K562 (cell line): ENCODE results near the gene ARPC2. TPM values are rescaled to one million over a fixed set of nuclear protein-coding genes. Genes with fewer than 3 reads are reported as not detected.
A peak's percentile ranks its signal among the peaks of the same experiment; 100 is the strongest.

Experiments
- ATAC-seq: fragments of 200-7000 bp; cut with Tn5 transposase; 3 replicates; pipeline ENCODE4 v1.9.1; 2020; ENCODE audit warnings: moderate library complexity
- BruUV-seq: library from RNA; stranded (reverse); fragments of 400-500 nt; replicated peaks from 2 replicates; lab custom pipeline; 2021; lab: Mats Ljungman, UMichigan
- CTCF ChIA-PET: fragments of 300-600 bp; formaldehyde crosslinking; extraction: SDS; loops from one replicate; lab custom pipeline; 2021; ENCODE audit warnings: low intra/inter-chr PET ratio; lab: Yijun Ruan, JAX
- POLR2A ChIA-PET: fragments of 300-600, 350-650 bp; sonication (Branson Sonifier 250); formaldehyde crosslinking; extraction: SDS; loops from one replicate; lab custom pipeline; 2021; ENCODE audit warnings: antibody characterized with exemption, inconsistent platforms; lab: Yijun Ruan, JAX
- DNase-seq, 4 experiments: peaks; one replicate each; pipeline versions ENCODE4 v3.0.0 to v3.0.0-alpha.2; 2011 to 2018; ENCODE audit warnings: low spot score in 3 of 4, mixed read lengths in 3 of 4; ENCODE audit errors: extremely low read depth in 1 of 4
- FAIRE-seq: peaks from 2 replicates; lab custom pipeline; 2011; peaks lifted over from hg19 to GRCh38; lab: Jason Lieb, UNC
- H2AFZ ChIP-seq: 2 replicates; pipeline ENCODE4 v1.6.0; 2011; ENCODE audit warnings: low read depth, low read length, control low read depth, inconsistent platforms
- H3K27ac ChIP-seq: fragments of 200-600 bp; 3 replicates; pipeline ENCODE4 v1.8.0; 2011; ENCODE audit warnings: low read depth, mild to moderate bottlenecking, control low read depth, inconsistent platforms, low read length, moderate library complexity, mixed read lengths; ENCODE audit errors: extremely low read depth
- H3K27me3 ChIP-seq, 2 experiments: fragments of 300-600 bp in 1 of 2; 2 replicates in 1 of 2; 3 replicates in 1 of 2; pipeline versions ENCODE4 v1.6.0 to v1.8.0; 2011; ENCODE audit warnings: inconsistent platforms in 2 of 2, low read length in 2 of 2, mild to moderate bottlenecking in 1 of 2, mixed read lengths in 1 of 2, moderate library complexity in 1 of 2; ENCODE audit not compliant: control insufficient read depth in 2 of 2, insufficient read depth in 2 of 2
- H3K36me3 ChIP-seq: fragments of 300-600 bp; 3 replicates; pipeline ENCODE4 v1.8.0; 2011; ENCODE audit warnings: mild to moderate bottlenecking, low read length, inconsistent platforms; ENCODE audit not compliant: control insufficient read depth, insufficient read depth
- H3K4me1 ChIP-seq, 2 experiments: fragments of 200-600 bp in 1 of 2; replicated peaks in 1 of 2; 2 replicates in 1 of 2; 3 replicates in 1 of 2; pipeline versions ENCODE4 v1.5.1 to v1.8.0; 2011; ENCODE audit warnings: inconsistent platforms in 2 of 2, low read length in 2 of 2, mild to moderate bottlenecking in 1 of 2, mixed read lengths in 1 of 2, moderate library complexity in 1 of 2; ENCODE audit not compliant: control insufficient read depth in 2 of 2, insufficient read depth in 2 of 2
- H3K4me2 ChIP-seq: 2 replicates; pipeline ENCODE4 v1.6.1; 2011; ENCODE audit warnings: low read length, control low read depth, inconsistent platforms, mixed read lengths; ENCODE audit not compliant: insufficient read depth
- H3K4me3 ChIP-seq: fragments of 200-600 bp; sonication (generic), shearing (Covaris generic); 2 replicates; pipeline ENCODE4 v1.5.1; 2016; ENCODE audit warnings: control low read depth, inconsistent platforms
- H3K79me2 ChIP-seq: fragments of 200-600 bp; 3 replicates; pipeline ENCODE4 v1.8.0; 2011; ENCODE audit warnings: low read length, inconsistent platforms; ENCODE audit not compliant: control insufficient read depth, insufficient read depth
- H3K9ac ChIP-seq, 2 experiments: 2 replicates each; pipeline versions ENCODE4 v1.6.0 to v1.6.1; 2011; ENCODE audit warnings: low read depth in 2 of 2, low read length in 2 of 2, control low read depth in 1 of 2, inconsistent platforms in 1 of 2, mild to moderate bottlenecking in 1 of 2, mixed read lengths in 1 of 2; ENCODE audit not compliant: insufficient read depth in 1 of 2
- H3K9me1 ChIP-seq: one replicate; pipeline ENCODE4 v1.6.0; 2011; ENCODE audit warnings: inconsistent platforms, mild to moderate bottlenecking, low read length, moderate library complexity; ENCODE audit not compliant: control insufficient read depth, insufficient read depth
- H3K9me3 ChIP-seq: replicated peaks from 2 replicates; pipeline ENCODE4 v1.5.1; 2011; ENCODE audit warnings: low read depth, low read length, inconsistent platforms; ENCODE audit not compliant: control insufficient read depth, insufficient read depth
- H4K20me1 ChIP-seq: replicated peaks from 2 replicates; pipeline ENCODE4 v1.6.1; 2011; ENCODE audit warnings: low read length, inconsistent platforms, mixed read lengths; ENCODE audit not compliant: control insufficient read depth, insufficient read depth
- ARID1B ChIP-seq: fragments of 450-650 bp; IDR thresholded peaks from 2 replicates; pipeline ENCODE4 v1.6.1; 2016; ENCODE audit warnings: antibody characterized with exemption, mild to moderate bottlenecking, inconsistent platforms
- CBFA2T2 ChIP-seq: fragments of 450-650 bp; conservative IDR thresholded peaks from 2 replicates; pipeline ENCODE4 v1.6.1; 2017; ENCODE audit warnings: mild to moderate bottlenecking
- E2F8 ChIP-seq: fragments of 450-650 bp; IDR thresholded peaks from 2 replicates; pipeline ENCODE4 v1.7.1; 2018; ENCODE audit warnings: mild to moderate bottlenecking, low read depth; ENCODE audit not compliant: partially characterized antibody
- GABPB2 ChIP-seq: fragments of 250-450 bp; sonication (Bioruptor Pico); conservative IDR thresholded peaks from 2 replicates; pipeline ENCODE4 v1.5.1; 2021; ENCODE audit warnings: mild to moderate bottlenecking
- GTF2F1 ChIP-seq: IDR thresholded peaks from 2 replicates; pipeline ENCODE4 v1.6.1; 2011; ENCODE audit warnings: low read depth, low read length, improper control_type of control experiment
- HDAC2 ChIP-seq: fragments of 450-650 bp; IDR thresholded peaks from 2 replicates; pipeline ENCODE4 v1.6.1; 2016; ENCODE audit warnings: mild to moderate bottlenecking
- NR0B1 ChIP-seq: fragments of 450-650 bp; IDR thresholded peaks from one replicate; pipeline ENCODE4 v1.6.1; 2018; ENCODE audit warnings: mild to moderate bottlenecking, moderate library complexity; ENCODE audit not compliant: partially characterized antibody
- RHOXF2B ChIP-seq: fragments of 250-450 bp; sonication (Bioruptor Pico); conservative IDR thresholded peaks from 2 replicates; pipeline ENCODE4 v1.5.1; 2021
- SLC30A9 ChIP-seq: fragments of 250-450 bp; sonication (Bioruptor Pico); IDR thresholded peaks from 2 replicates; pipeline ENCODE4 v1.8.0; 2022; ENCODE audit warnings: mild to moderate bottlenecking, moderate library complexity
- ZFPM2 ChIP-seq: fragments of 250-450 bp; sonication (Bioruptor Pico); IDR thresholded peaks from 2 replicates; pipeline ENCODE4 v1.5.1; 2022; ENCODE audit warnings: mild to moderate bottlenecking
- ZNF165 ChIP-seq: fragments of 250-450 bp; sonication (Bioruptor Pico); IDR thresholded peaks from 2 replicates; pipeline ENCODE4 v1.4.0; 2020; ENCODE audit warnings: borderline replicate concordance
- ZNF175 ChIP-seq: fragments of 200-800 bp; sonication (Bioruptor generic); IDR thresholded peaks from 2 replicates; pipeline ENCODE4 v1.6.1; 2016; ENCODE audit warnings: low read depth, mild to moderate bottlenecking, missing genetic modification characterization, missing compliant biosample characterization
- ZNF263 ChIP-seq: sonication (generic); formaldehyde crosslinking; IDR thresholded peaks from 2 replicates; pipeline ENCODE4 v1.8.0; 2022; ENCODE audit warnings: mild to moderate bottlenecking, missing genetic modification reagents, borderline replicate concordance
- ZNF3 ChIP-seq: fragments of 250-450 bp; sonication (Bioruptor Pico); IDR thresholded peaks from 2 replicates; pipeline ENCODE4 v1.5.0; 2021; ENCODE audit warnings: mild to moderate bottlenecking, moderate library complexity
- ZNF507 ChIP-seq: conservative IDR thresholded peaks from 2 replicates; pipeline ENCODE4 v1.6.1; 2017; ENCODE audit warnings: missing genetic modification characterization, missing compliant biosample characterization
- ZNF699 ChIP-seq: fragments of 250-450 bp; sonication (Bioruptor Pico); IDR thresholded peaks from 2 replicates; pipeline ENCODE4 v1.8.0; 2021; ENCODE audit warnings: mild to moderate bottlenecking, moderate library complexity; ENCODE audit not compliant: insufficient replicate concordance
- WGBS: fragments of 100-300 bp; shearing (Covaris generic); methylation state at CpG from one replicate; pipeline ENCODE4 v1.1.6; 2016; ENCODE audit warnings: low coverage, mixed read lengths; ENCODE audit not compliant: insufficient coverage; ENCODE audit errors: missing lambda C conversion rate; 5-methylcytosine and 5-hydroxymethylcytosine counted together
- in situ Hi-C: fragments of 300-500 bp; cut with MboI; formaldehyde crosslinking; loops from 4 replicates; pipeline ENCODE4 v1.15.0; 2018; ENCODE audit warnings: inconsistent platforms, mixed read lengths
- intact Hi-C: fragments of 100-400 bp; cut with micrococcal nuclease; formaldehyde crosslinking; loops from 2 replicates; pipeline ENCODE4 v1.14.2; 2022
- polyA plus RNA-seq, 8 experiments: library from polyadenylated mRNA; depleted of rRNA in 4 of 8; stranded (reverse) in 5 of 8; unstranded in 3 of 8; fragments of >200 nt; fragmentation: Nextera tagmentation in 2 of 8; fragmentation: Illumina TruSeq in 1 of 8; extraction: Ambion mirVana in 2 of 8; extraction: Trizol in 1 of 8; gene quantifications; 2 replicates each; pipeline versions ENCODE4 v1.2.1 to v1.2.3, GENCODE V29; 2011 to 2014; ENCODE audit warnings: inconsistent platforms in 1 of 8, missing spikeins in 1 of 8
- total RNA-seq, 7 experiments: library from RNA; depleted of rRNA in 6 of 7; stranded (reverse); fragments of >200 nt in 6 of 7; fragmentation: Illumina TruSeq in 2 of 7; extraction: Trizol in 2 of 7; gene quantifications; 2 replicates each; pipeline versions ENCODE4 v1.2.1 to v1.2.3, GENCODE V29; 2011 to 2021; ENCODE audit warnings: low replicate concordance in 1 of 7
- TF ChIP-seq, protein P1 (sequence below): sonication (generic); formaldehyde crosslinking; IDR thresholded peaks from 2 replicates; pipeline ENCODE4 v1.4.0; 2020; ENCODE audit warnings: mild to moderate bottlenecking, missing genetic modification reagents

Gene ARPC2
- total and polyA plus RNA-seq, 9 of the 15 experiments (the other 6 are each of a cell fraction or from before 2014, with no cell fraction given), result 81.9 to 187 (median 103) TPM

DNA sequence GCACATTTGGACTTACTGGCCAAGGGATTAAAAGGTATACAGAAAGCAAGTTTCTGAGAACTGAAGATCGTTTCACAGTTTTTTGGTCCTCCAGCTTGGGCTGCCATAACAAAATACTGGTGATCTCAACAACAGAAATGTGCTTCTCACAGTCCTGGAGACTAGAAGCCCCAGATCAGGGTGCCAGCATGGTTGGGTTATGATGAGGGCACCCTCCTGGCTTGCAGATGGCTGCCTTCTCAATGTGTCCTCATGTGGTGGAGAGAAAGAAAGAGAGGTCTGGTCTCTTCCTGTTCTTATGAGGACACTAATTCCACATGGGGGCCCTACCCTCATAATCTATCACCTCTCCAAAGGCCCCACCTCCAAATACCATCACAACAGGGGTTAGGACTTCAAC is 30.1 kb upstream of the ARPC2 start:
- Histone ChIP-seq H3K9ac (no peak overlapping the region), H3K4me3 (no peak overlapping the region), H3K4me1 (peaks cover 0 to 7% of the 10 kb centered on the region in 2 experiments; a peak in 3 of 5 replicates), H4K20me1 (no peaks in the 10 kb centered on the region), H3K4me2 (peak overlapping the region; percentile 7; the same call in 1 of the 2 replicates), H3K36me3 (no peaks in the 10 kb centered on the region), H3K27ac (no peak overlapping the region; the same call in 2 of the 3 replicates), H3K9me1 (no peaks in the 10 kb centered on the region), H3K27me3 (no peaks in the 10 kb centered on the region), H3K9me3 (no peaks in the 10 kb centered on the region), H3K79me2 (no peaks in the 10 kb centered on the region), H2AFZ (peak overlapping the region; percentile 92)
- in situ Hi-C loops (no loop called here), intact Hi-C loops (loop anchor here (2.0 to 10.0 kb wide), 3 partner anchors 70 to 278 kb away; no protein-coding TSS in a partner anchor)
- CTCF ChIA-PET, result interaction anchor here (0.6 kb wide), 2 partner anchors 71 to 262 kb away, joined by 4 read pairs; no protein-coding TSS in a partner anchor
- no peak for FAIRE-seq
- no TSS peak for BruUV-seq
- no peak for DNase-seq
- peak; percentile 21; the same call in 2 of the 3 replicates for ATAC-seq
- 8% methylated on average over 1 of the region's 1 CpG for WGBS
- TF ChIP-seq SLC30A9 (CRISPR knock-in tag) (no peak), GABPB2 (CRISPR knock-in tag) (no peak), ZNF175 (CRISPR knock-in tag) (no peak), ZNF3 (CRISPR knock-in tag) (no peak), ZNF263 (no peak), GTF2F1 (no peak), NR0B1 (no peak), ARID1B (no peak), ZFPM2 (no peak), ZNF165 (CRISPR knock-in tag) (no peak), HDAC2 (no peak), ZNF699 (no peak), E2F8 (no peak), CBFA2T2 (no peak), ZNF507 (tag) (no peak), RHOXF2B (CRISPR knock-in tag) (no peak)
- TF ChIP-seq, protein P1, sequence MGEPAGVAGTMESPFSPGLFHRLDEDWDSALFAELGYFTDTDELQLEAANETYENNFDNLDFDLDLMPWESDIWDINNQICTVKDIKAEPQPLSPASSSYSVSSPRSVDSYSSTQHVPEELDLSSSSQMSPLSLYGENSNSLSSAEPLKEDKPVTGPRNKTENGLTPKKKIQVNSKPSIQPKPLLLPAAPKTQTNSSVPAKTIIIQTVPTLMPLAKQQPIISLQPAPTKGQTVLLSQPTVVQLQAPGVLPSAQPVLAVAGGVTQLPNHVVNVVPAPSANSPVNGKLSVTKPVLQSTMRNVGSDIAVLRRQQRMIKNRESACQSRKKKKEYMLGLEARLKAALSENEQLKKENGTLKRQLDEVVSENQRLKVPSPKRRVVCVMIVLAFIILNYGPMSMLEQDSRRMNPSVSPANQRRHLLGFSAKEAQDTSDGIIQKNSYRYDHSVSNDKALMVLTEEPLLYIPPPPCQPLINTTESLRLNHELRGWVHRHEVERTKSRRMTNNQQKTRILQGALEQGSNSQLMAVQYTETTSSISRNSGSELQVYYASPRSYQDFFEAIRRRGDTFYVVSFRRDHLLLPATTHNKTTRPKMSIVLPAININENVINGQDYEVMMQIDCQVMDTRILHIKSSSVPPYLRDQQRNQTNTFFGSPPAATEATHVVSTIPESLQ, result no peak
- POLR2A ChIA-PET, result no interaction called here
